ENCODE results near the gene HIPK1.

DNA sequence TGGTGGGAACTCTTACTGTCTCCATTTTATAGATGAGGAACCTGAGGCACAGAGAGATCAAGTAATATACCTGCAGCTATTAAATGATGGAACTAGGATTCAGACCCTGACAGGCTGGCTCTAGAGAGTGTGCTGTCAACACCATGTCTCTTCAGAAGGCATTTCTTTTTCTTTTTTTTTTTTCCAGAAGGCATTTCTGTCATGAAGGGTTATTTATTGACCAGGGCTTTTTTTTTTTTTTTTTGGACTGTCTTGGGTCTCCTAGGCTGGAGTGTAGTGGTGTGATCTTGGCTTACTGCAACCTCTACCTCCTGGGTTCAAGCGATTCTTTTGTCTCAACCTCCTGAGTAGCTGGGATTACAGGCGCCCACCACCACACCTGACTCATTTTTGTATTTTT lies 22.6 kb downstream of the HIPK1 start:
- TF ChIP-seq CTCF (IDR thresholded peaks at IDR 0.05) (no peak), TP53 (CRISPR knock-in tag; IDR thresholded peaks at IDR 0.05) (no peak), MAX (CRISPR knock-in tag; IDR thresholded peaks at IDR 0.05) (no peak), IRF2 (CRISPR knock-in tag; IDR thresholded peaks at IDR 0.05; ENCODE audit: borderline replicate concordance, low read depth) (no peak), ZNF138 (CRISPR knock-in tag; conservative IDR thresholded peaks at IDR 0.05) (no peak), USF1 (CRISPR knock-in tag; IDR thresholded peaks at IDR 0.05) (no peak), STAT6 (CRISPR knock-in tag; conservative IDR thresholded peaks at IDR 0.05; ENCODE audit: low read depth) (no peak)
- TF ChIP-seq, protein P1, sequence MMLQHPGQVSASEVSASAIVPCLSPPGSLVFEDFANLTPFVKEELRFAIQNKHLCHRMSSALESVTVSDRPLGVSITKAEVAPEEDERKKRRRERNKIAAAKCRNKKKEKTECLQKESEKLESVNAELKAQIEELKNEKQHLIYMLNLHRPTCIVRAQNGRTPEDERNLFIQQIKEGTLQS (CRISPR knock-in tag; conservative IDR thresholded peaks at IDR 0.05): no peak
- TF ChIP-seq, protein P2, sequence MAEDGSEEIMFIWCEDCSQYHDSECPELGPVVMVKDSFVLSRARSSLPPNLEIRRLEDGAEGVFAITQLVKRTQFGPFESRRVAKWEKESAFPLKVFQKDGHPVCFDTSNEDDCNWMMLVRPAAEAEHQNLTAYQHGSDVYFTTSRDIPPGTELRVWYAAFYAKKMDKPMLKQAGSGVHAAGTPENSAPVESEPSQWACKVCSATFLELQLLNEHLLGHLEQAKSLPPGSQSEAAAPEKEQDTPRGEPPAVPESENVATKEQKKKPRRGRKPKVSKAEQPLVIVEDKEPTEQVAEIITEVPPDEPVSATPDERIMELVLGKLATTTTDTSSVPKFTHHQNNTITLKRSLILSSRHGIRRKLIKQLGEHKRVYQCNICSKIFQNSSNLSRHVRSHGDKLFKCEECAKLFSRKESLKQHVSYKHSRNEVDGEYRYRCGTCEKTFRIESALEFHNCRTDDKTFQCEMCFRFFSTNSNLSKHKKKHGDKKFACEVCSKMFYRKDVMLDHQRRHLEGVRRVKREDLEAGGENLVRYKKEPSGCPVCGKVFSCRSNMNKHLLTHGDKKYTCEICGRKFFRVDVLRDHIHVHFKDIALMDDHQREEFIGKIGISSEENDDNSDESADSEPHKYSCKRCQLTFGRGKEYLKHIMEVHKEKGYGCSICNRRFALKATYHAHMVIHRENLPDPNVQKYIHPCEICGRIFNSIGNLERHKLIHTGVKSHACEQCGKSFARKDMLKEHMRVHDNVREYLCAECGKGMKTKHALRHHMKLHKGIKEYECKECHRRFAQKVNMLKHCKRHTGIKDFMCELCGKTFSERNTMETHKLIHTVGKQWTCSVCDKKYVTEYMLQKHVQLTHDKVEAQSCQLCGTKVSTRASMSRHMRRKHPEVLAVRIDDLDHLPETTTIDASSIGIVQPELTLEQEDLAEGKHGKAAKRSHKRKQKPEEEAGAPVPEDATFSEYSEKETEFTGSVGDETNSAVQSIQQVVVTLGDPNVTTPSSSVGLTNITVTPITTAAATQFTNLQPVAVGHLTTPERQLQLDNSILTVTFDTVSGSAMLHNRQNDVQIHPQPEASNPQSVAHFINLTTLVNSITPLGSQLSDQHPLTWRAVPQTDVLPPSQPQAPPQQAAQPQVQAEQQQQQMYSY (CRISPR knock-in tag; IDR thresholded peaks at IDR 0.05): no peak
- TF ChIP-seq, protein P3, sequence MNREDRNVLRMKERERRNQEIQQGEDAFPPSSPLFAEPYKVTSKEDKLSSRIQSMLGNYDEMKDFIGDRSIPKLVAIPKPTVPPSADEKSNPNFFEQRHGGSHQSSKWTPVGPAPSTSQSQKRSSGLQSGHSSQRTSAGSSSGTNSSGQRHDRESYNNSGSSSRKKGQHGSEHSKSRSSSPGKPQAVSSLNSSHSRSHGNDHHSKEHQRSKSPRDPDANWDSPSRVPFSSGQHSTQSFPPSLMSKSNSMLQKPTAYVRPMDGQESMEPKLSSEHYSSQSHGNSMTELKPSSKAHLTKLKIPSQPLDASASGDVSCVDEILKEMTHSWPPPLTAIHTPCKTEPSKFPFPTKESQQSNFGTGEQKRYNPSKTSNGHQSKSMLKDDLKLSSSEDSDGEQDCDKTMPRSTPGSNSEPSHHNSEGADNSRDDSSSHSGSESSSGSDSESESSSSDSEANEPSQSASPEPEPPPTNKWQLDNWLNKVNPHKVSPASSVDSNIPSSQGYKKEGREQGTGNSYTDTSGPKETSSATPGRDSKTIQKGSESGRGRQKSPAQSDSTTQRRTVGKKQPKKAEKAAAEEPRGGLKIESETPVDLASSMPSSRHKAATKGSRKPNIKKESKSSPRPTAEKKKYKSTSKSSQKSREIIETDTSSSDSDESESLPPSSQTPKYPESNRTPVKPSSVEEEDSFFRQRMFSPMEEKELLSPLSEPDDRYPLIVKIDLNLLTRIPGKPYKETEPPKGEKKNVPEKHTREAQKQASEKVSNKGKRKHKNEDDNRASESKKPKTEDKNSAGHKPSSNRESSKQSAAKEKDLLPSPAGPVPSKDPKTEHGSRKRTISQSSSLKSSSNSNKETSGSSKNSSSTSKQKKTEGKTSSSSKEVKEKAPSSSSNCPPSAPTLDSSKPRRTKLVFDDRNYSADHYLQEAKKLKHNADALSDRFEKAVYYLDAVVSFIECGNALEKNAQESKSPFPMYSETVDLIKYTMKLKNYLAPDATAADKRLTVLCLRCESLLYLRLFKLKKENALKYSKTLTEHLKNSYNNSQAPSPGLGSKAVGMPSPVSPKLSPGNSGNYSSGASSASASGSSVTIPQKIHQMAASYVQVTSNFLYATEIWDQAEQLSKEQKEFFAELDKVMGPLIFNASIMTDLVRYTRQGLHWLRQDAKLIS (CRISPR knock-in tag; IDR thresholded peaks at IDR 0.05; ENCODE audit: borderline replicate concordance): no peak

Data from WTC11 (cell line).